Measurements from ENCODE around the gene REPS2. TPM values are rescaled to one million over a fixed set of nuclear protein-coding genes. Genes with fewer than 3 reads are reported as not detected.

Gene REPS2
- total RNA-seq, 1 donor from 2014 or later = 17.9 TPM

- no peak for DNase-seq (ENCODE audit: low spot score)
Observed at GRCh38 chrX:17000751-17001150, 54.3 kb downstream of the REPS2 start.

- DNase-seq (ENCODE audit: low spot score) = no peak
Observed at GRCh38 chrX:17005712-17006368, 59.4 kb downstream of the REPS2 start.

- no peak for DNase-seq (ENCODE audit: low spot score)
Observed at GRCh38 chrX:17007134-17007768, 60.8 kb downstream of the REPS2 start.

DNA sequence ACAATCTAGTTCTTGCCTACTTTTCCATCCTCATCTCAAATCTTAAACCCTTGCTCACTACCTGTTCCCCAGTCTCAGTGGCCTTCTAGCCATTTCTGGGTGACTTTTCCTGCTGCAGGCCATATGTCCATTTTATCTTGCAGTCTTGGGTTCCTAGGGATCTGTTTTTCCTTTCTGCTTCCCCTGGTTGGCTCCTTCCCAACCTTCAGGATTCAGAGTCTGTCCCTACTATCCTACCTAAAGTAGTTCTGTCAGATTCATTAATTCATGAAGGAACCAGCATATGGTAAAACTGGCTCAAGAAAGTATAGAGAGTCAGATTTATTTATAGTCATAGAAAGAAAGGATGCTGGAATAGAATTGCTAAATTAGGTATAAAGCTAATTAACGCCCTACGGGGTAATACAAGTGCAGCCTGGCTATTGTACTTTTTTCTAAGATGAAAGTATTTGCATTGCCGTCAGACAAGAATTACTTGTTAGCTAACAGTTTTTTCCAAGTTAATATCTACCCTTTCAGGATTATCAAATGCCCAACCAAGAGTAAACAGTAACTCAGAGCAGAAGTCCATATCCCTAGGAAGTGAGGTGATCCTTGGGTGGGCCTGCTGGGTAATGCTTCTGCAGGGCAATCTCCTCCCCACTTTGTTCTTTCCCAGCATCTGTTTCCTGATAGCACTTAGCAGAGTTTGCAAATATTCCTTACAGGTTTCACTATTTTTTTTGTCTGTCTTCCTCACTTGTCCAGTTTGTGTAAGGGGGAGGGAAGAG is 63.6 kb downstream of the REPS2 start:
- peak; percentile 31 for DNase-seq (ENCODE audit: low spot score)

DNA sequence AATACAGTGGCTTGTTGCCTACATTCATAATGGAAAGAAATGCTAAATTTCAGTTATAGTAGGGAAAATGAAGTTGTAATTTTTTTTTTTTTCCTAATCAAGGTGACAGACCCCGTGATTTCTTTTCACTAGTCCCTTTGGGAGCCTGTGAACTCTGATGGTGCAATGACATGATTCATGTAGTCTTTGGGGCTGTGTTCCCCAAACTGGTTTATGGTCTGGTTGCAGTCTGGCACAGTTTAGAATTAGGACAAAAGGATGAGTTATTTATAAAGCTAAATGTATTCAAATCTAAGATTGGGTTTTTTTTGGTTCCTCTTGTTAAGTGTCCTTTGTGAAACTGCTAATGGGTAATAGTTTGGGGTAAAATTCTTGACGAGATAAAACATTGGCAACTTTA is 66.0 kb downstream of the REPS2 start:
- no peak for DNase-seq (ENCODE audit: low spot score)

DNA sequence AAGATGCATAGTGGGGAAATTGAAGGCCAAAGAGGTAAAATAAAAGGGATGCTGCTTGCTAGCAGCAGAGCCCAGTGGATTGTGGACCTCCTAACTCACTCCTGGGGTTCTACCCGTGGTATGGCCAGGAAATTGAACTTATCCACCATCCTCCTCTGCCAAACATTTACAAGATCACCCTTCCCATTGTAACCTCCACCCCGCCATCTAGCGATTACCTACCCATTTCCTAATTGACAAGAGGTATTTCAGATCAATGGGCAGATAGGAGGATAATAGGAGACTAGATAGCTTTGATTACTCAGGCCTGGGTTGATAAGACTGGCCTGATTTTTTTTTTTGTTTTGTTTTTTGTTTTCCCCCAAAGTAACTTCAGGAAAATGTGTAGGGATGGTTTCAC is 67.8 kb downstream of the REPS2 start:
- DNase-seq (ENCODE audit: low spot score) = no peak

GRCh38 chrX:17017134-17017533 is 70.7 kb downstream of the REPS2 start:
- DNase-seq (ENCODE audit: low spot score) = no peak

DNA sequence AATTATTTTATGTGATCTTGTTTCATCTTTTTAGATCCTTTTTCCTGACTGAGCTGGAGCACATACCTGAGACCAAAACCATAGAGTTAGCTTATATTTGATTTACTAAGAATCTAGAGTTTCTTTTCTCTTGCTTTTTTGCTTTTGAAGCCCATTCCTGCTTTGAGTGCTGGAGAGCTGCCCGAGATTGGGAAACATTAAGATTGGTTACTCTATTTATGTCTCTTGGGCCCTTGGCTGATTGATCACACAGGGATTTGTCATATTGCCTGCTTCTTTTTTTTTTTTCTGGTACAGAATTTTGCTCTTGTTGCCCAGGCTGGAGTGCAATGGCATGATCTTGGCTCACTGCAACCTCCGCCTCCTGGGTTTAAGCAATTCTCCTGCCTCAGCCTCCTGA is 73.9 kb downstream of the REPS2 start:
- no peak for DNase-seq (ENCODE audit: low spot score)

DNA sequence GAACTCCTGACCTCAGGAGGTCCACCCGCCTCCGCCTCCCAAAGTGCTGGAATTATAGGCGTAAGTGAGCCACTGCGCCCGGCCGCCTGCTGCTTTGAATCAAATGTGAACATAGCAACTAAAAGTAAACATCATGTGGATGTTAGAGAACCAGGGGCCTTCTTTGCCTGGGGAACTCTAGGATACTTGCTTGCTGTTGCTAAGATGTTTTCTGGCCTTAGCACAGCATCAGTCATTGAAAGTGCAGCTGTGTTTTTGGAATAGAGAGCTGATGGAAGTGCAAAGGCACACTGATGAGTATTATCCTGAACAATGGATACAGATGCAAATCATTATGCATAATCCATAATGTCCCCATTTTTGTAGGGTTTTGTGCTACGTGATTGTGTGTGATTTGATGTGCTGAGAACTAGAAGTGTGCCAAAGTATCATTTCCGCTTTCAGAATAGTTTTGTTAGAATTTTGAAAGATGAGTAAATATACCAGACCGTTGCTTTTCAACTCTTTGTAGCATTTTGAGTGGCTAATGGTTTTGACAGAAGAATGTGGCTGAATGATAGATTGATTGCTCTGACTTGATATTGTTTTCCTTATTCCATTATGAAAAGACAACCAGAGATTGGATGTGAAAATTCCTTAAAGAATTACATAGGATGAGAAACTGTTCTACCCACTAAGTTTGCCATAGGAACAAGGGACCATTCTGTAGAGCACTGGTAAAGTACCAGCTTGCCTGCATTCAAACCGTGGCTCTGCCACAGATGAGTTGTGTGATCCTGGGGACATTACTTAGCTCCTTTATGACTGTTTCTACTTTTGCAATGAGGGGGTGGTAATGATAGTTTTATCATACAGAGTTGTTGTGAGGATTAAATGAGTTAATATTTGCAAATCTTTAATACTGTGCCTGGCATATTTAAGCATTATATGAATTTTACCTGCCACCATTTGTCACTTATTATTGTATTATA is 74.7 kb downstream of the REPS2 start:
- no peak for DNase-seq (ENCODE audit: low spot score)

GRCh38 chrX:17021851-17022604 is 75.6 kb downstream of the REPS2 start:
- no peak for DNase-seq (ENCODE audit: low spot score)

GRCh38 chrX:17023661-17024060 is 77.2 kb downstream of the REPS2 start:
- DNase-seq (ENCODE audit: low spot score) = no peak

GRCh38 chrX:17024886-17025285 is 78.4 kb downstream of the REPS2 start:
- peak; percentile 31 for DNase-seq (ENCODE audit: low spot score)

- DNase-seq (ENCODE audit: low spot score) = no peak
Observed at GRCh38 chrX:17025621-17026302, 79.3 kb downstream of the REPS2 start.

- no peak for DNase-seq (ENCODE audit: low spot score)
Observed at GRCh38 chrX:17027931-17028330, 81.5 kb downstream of the REPS2 start.

DNA sequence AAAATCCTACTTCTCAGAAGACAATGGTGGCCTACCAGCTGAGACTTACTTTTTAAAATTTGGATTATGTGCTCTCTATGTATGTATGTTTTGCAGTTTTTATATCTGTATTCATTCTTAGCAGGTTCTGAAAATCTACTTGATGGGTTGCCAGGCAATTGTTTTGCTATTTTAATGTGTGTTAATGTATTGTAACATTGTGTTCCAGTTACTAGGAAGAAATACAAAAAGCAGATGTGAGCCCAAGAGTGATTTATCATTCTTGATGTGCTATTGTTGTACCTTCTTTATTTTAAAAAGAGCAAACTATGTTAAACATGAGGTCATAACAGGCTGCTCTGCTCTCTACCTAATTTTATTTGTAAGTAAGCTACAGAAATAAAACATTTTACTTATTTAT is 81.9 kb downstream of the REPS2 start:
- DNase-seq (ENCODE audit: low spot score) = no peak

DNA sequence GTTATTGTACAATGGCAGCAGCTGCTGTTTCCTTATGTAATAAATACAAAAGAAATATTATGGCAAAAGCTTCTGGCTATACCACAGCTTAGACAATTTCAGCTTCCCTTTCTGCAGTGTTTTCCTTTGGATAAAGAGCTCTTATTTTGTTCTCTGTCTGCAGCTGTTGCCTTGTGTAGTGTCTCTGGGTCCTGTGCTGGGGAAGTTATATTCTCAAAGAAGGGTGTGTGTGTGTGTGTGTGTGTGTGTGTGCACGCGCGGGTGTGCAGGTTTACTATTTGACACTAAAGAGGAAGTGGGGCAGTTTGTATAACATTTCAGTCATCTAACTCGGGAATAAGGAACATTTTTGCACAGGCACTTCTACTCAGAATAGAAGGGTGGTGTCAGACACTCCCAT is 83.6 kb downstream of the REPS2 start:
- no peak for DNase-seq (ENCODE audit: low spot score)

GRCh38 chrX:17030580-17031270 is 84.3 kb downstream of the REPS2 start:
- no peak for DNase-seq (ENCODE audit: low spot score)

DNA sequence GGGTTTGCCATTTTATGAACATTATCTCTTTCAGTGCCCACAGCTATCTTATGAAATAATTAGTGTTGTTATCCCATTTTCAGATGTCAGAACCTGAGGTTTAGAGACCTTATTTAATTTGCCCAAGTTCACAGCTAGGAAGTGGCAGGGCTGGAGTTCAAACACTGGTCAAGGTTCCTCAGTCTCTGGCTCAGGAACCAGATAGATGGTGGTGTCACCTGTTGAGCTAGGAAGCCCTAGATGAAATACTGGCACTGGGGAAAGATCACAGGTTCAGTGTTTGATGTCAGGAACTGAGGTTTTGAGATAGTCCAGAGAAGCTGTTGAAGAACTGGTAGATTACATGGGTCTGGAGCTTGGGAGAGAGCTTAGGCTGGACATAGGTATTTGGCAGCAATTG is 85.4 kb downstream of the REPS2 start:
- DNase-seq (ENCODE audit: low spot score) = no peak

DNA sequence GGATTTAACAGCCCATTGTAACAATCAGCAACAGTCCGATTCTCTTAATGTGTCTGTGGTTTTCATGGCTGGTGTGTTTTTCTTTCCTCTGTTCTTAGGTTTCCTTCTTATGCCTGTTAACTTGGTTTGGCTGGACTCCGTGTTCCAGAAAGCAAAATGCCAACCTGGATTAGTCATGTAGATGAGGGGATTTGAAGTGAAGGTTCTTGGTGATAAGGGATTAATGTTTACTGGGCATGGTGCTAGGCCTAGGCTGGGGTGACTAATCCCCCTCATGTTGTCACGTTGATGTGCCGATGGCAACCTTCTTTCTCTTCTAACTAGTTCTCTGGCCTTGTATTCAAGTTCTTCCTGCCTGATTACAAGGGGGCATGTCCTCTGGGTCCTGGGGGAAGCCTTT is 85.9 kb downstream of the REPS2 start:
- DNase-seq (ENCODE audit: low spot score) = no peak

GRCh38 chrX:17033225-17033624 is 86.8 kb downstream of the REPS2 start:
- DNase-seq (ENCODE audit: low spot score) = no peak

Measured in mucosa of gallbladder (tissue), 1 donor.